ENCODE data around the gene FXYD3. TPM values are rescaled to one million over a fixed set of nuclear protein-coding genes. Genes with fewer than 3 reads are reported as not detected.
"Not testable (repeated sequence)": the region's sequence is repeated elsewhere in the genome, so short reads cannot be mapped to it uniquely, and the experiment has no call there.

FXYD3 gene
- polyA plus RNA-seq, 4 donors = 0.48 to 35.2 (median 22.5) TPM

DNA sequence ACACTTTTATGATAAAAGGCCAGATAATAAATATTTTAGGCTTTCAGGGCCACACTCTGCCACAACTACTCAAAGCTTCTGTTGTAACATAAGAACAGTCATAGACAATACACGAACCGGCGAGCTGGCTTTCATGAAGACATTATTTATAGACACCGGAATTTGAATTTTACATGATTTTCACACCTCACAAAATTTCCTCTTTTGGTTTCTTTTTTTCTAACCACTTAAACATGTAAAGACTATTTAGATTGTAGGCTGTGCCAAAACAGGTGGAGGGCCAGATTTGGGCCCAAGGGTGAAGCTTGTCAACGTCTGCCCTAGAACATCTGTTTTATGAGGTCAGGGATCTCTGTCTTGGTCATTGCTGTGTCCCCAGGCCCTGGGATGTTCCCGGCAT is 29.7 kb upstream of the FXYD3 start:
- no peak for DNase-seq (ENCODE audit: low read depth in 4 of 4, low spot score in 3 of 4)

GRCh38 chr19:35086455-35086854 is 29.2 kb upstream of the FXYD3 start:
- no peak for DNase-seq (ENCODE audit: low read depth in 4 of 4, low spot score in 3 of 4)

- no peak for DNase-seq (ENCODE audit: low read depth in 4 of 4, low spot score in 3 of 4)
Observed at GRCh38 chr19:35087393-35087792, 28.2 kb upstream of the FXYD3 start.

GRCh38 chr19:35088131-35088913 is 27.3 kb upstream of the FXYD3 start:
- no peak for DNase-seq (ENCODE audit: low read depth in 4 of 4, low spot score in 3 of 4)

DNA sequence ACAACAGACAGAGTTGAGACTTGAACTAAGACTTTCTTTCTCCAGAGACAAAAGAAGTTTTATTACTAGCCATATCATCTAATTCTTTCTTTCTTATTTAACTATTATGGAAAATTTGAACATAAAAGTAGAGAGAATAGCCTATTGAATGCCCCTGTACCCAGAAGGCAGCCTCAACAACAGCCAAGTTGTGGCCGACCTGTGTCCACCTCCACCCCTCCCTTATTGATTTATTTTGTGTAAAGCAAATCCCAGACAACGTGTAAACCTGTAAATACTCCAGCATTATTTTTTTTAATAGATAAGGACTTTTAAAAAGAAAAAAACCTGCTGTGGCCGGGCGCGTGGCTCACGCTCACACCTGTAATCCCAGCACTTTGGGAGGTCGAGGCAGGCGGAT is 26.1 kb upstream of the FXYD3 start:
- DNase-seq (ENCODE audit: low read depth in 4 of 4, low spot score in 3 of 4) = no peak

- DNase-seq (ENCODE audit: low read depth in 4 of 4, low spot score in 3 of 4) = no peak
Observed at GRCh38 chr19:35090160-35090505, 25.5 kb upstream of the FXYD3 start.

DNA sequence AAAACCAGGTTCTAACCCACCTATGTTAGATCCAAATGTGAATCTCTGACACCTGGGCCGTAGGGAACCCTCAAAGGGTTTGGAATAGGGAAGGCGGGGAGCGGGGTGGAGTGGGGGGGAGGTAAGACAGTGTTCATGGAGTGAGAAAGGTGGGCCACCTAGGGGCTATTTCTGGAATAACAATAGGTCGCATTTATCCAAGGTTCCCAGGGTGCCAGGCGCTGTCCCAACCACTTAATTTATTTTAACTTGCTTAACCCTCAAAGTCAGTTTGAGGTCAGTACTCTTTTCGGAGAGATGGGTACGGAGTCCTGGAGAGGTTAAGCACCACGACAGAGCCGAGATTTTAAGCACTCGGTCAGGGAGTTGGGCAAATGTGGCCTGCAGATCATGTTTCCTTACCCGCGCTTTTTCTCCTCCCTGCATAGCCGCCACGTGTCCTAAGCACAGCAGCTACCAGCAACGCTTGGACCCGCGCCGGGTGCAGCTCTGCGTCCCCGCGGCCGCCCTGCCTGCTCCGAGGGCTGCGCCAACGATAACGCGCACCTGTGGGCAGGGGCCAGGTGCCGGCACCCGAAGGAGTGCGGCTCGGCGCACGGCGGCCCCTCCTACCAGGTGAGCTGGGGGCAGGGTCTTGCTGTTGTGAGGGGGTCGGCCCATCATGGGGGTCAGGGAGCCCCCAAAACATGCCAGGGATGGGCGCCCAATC is 25.0 kb upstream of the FXYD3 start:
- peak in 3 of 4 donors; percentile 56 to 68 (median 63) for DNase-seq (ENCODE audit: low read depth in 4 of 4, low spot score in 3 of 4)

DNA sequence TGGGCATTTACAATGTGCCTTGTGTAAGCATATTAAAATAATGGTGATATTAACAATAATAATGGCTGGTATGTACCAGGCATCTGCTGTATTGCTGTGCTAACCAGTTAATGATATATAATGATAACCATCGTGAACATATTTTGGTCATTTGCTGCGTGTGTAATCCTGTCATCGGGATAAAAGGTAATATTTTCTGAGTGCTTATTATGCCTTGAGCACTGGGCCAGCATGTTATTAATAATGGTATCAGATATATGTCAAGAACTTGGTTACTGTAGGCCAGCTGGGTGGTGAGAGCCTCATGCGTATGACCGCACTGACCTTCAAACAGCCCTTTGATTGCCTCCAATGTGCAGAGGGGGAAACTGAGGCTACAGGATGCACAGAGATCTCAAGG is 22.2 kb upstream of the FXYD3 start:
- DNase-seq (ENCODE audit: low read depth in 4 of 4, low spot score in 3 of 4) = no peak

- no peak for DNase-seq (ENCODE audit: low read depth in 4 of 4, low spot score in 3 of 4)
Observed at GRCh38 chr19:35093941-35094647, 21.5 kb upstream of the FXYD3 start.

DNA sequence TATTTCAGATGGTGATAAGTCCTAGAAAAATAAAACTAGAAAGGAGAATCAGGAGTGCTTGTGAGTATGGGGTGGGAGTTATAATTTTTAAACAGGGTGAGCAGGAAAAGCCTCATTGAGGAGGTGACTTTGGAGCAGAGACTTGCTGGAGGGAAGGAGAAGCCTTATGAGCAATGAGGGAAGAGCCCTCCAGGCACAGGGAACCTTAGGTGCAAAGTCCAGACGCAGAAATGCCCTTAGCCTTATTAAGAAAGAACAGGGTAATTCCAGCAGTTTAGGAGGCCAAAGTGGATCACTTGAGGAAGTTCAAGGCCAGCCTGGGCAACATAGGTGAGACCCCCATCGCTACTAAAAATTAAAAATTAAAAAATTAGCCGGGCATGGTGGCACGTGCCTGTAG is 21.0 kb upstream of the FXYD3 start:
- no peak for DNase-seq (ENCODE audit: low read depth in 4 of 4, low spot score in 3 of 4)

DNA sequence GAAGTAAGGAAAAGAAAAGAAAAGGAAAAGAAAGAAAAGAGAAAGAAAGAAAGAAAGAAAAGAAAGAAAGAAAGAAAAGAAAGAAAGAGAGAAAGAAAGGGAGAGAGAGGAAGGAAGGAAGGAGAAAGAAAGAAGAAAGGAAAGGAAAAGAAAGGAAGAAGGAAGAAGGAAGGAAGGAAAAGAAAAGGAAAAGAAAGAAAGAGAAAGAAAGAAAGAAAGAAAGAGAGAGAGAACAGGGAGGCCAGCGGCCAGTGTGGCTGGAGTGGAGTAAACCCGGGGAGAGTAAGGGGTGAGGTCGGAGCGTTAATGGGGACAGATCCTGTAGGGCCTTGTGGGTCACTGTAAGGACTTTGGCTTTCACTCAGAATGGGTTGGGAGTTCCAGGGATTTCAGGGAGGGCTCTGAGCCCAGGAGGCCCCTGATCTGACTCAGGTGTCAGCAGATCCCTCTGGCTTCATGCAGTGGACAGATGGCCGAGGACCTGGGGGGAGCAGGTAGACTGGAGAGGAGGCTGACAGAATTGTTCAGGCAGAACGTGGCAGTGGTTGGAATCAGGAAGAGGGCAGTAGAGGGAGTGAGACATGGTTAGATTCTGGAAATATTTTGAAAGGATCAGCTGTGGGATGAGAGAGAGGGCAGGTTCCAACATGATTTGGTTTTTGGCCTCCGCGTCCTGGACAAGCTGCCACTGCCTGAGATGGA is 19.8 kb upstream of the FXYD3 start:
- no peak for DNase-seq (ENCODE audit: low read depth in 4 of 4, low spot score in 3 of 4)

DNA sequence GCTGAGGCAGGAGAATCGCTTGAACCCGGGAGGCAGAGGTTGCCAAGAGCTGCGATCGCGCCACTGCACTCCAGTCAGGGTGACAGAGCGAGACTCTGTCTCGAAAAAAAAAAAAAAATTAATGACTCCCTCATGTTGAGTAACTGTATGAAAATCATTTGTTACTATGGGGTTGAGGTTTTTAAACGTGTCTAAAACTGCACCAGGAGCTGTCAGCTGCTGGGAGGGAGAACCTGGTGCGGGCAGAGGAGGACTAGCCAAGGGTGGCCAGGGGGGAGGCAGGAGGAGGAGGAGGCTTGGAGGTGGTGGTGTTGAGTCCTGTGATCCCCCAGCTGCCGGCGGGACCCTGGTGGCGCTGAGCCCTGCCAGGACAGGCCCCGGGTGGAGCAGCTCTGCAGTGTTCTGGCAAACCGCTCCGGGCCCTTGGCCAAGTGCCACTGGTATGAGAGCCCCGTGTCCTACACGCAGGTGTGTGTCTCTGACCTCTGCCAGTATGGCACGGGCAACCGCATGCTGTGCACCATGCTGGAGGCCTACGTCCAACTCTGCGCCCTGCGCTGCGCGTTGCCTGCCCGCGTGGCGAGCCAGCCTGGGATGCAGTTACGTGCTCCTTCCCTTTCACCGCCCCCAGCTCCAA is 17.1 kb upstream of the FXYD3 start:
- no peak for DNase-seq (ENCODE audit: low read depth in 4 of 4, low spot score in 3 of 4)

- DNase-seq (ENCODE audit: low read depth in 4 of 4, low spot score in 3 of 4) = no peak
Observed at GRCh38 chr19:35099155-35099896, 16.3 kb upstream of the FXYD3 start.

DNA sequence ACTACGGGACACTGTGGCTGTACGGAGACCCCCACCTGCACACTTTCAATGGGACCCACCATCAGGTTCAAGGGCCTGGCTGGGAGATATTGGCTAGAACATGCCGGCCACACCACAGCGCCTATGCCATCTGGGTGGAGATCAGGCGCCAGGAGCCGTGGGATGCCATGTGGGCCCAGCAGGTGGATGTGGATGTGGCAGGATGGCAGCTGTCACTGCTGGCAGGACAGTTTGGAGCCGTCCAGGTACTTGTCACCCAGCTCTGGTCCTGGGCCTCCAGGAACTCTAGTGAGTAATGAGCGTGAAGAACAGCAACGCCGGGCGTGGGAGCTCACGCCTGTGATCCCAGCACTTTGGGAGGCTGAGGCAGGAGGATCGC is 15.7 kb upstream of the FXYD3 start:
- no peak for DNase-seq (ENCODE audit: low read depth in 4 of 4, low spot score in 3 of 4)

DNA sequence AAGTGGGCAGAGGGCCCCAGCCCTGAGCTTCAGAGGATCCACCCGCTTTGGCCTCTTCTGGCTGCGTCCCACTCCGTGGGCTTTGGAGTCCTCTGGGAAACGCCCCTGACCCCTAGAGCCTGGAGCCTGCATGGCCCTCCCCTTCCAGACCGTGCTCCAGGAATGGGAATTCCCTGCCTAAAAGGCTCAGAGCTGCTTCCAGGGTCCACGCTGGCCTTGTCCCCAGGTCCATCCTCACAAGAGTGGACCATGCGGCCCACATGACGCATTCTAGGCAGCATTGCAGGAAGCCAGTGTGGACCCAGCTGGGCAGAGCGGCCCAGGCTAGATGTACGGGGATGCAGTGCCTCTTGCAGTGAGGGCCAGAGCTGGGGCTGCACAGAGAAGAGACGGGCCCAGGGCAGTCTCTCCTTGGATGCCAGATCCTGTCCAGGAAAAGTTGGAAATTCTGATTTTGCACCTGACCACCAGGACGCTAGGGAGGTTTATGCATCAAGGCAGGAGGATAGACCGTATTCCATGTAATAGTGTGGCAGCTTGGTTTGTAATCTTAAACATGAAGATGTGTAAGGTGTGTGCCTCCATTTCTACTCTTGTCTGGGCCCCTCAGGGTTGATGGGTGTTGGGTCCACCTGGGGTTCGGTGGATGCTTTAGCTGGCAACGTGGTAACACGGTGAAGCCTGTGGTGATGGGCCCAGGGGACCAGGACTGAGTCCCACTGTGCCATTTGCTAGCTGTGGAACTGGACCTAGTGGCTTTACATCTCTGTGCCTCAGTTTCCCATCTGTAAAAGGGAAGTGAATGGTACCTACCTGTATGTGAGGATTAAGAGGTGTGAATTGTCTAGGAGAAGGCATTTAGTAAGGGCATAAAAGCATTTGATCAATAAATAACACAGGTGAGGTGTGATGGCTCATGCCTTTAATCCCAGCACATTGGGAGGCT is 14.8 kb upstream of the FXYD3 start:
- DNase-seq (ENCODE audit: low read depth in 4 of 4, low spot score in 3 of 4) = no peak

GRCh38 chr19:35101949-35102348 is 13.7 kb upstream of the FXYD3 start:
- DNase-seq (ENCODE audit: low read depth in 4 of 4, low spot score in 3 of 4) = not testable (repeated sequence)

- not testable (repeated sequence) for DNase-seq (ENCODE audit: low read depth in 4 of 4, low spot score in 3 of 4)
Observed at GRCh38 chr19:35103614-35104013, 12.0 kb upstream of the FXYD3 start.

GRCh38 chr19:35104361-35104760 is 11.3 kb upstream of the FXYD3 start:
- DNase-seq (ENCODE audit: low read depth in 4 of 4, low spot score in 3 of 4) = no peak

DNA sequence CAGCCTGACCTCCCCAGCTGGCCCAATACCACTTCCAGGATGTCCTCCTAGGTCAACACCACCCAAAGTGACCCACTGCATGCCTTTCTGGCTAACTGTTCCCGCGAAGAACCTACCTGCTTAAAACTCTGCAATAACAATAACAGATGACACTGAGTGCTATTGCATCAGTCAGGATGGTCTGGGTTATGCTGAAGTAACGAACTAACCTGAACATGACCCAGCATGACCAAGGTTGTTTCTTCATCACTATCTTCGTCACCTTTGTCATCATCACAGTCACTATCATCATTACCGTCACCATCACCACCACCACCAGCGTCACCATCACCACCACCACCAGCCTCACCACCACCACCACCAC is 10.6 kb upstream of the FXYD3 start:
- no peak for DNase-seq (ENCODE audit: low read depth in 4 of 4, low spot score in 3 of 4)

Measured in left renal pelvis (tissue), 4 donors.